SU-DHL-6 (cell line): ENCODE results near the gene PSTPIP1.

Experiments
- EZH2phosphoT487 ChIP-seq: fragments of 200-600 bp; sonication (generic), shearing (Covaris generic); conservative IDR thresholded peaks from 2 replicates; pipeline ENCODE4 v1.6.1; 2018; ENCODE audit warnings: mild to moderate bottlenecking, antibody characterized with exemption, low read length, moderate library complexity, mixed read lengths
- TF ChIP-seq, protein P1 (sequence below): fragments of 200-600 bp; sonication (generic); IDR thresholded peaks from one replicate; pipeline ENCODE4 v1.5.1; 2017; ENCODE audit warnings: antibody characterized with exemption, mild to moderate bottlenecking, low read length, moderate library complexity; ENCODE audit not compliant: insufficient read depth, poor library complexity, severe bottlenecking

DNA sequence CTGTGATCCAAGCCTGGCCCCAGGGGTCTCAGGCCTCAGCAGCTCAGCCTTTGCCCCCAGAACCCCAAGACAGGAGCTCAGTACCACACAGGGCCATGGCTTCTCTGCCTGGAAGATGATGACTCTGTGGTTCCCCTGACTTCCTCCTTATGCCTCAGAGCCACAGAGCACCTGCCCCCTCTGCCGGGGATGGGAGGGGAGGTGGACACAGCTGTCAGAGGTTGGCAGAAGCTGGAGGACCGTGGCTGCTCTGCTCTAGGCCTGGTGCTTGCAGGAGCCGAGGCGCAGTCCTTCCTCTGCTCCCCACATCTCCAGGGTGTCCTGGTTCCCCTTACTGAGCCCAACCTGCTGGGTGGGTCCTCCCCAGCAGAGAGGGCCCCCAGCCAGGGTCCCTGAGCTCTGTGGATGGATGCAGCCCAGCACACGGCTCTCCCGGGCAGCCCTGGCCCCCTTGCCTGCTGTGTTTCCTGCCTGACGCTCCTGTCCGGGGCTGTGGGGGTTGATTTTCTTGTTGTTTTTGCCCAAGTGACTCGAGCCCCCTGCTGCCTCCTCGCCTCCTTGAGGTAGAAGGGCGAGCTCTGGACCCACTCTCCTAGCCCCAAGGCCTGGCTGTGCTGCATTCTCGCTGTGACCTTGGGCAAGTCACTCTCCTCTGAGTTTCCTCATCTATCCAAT lies 36.6 kb downstream of the PSTPIP1 start:
- TF ChIP-seq, protein P1, sequence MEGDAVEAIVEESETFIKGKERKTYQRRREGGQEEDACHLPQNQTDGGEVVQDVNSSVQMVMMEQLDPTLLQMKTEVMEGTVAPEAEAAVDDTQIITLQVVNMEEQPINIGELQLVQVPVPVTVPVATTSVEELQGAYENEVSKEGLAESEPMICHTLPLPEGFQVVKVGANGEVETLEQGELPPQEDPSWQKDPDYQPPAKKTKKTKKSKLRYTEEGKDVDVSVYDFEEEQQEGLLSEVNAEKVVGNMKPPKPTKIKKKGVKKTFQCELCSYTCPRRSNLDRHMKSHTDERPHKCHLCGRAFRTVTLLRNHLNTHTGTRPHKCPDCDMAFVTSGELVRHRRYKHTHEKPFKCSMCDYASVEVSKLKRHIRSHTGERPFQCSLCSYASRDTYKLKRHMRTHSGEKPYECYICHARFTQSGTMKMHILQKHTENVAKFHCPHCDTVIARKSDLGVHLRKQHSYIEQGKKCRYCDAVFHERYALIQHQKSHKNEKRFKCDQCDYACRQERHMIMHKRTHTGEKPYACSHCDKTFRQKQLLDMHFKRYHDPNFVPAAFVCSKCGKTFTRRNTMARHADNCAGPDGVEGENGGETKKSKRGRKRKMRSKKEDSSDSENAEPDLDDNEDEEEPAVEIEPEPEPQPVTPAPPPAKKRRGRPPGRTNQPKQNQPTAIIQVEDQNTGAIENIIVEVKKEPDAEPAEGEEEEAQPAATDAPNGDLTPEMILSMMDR = no peak
- TF ChIP-seq EZH2phosphoT487 = no peak
